ENCODE data around the gene PRMT3.
"Not testable (repeated sequence)": the region's sequence is repeated elsewhere in the genome, so short reads cannot be mapped to it uniquely, and the experiment has no call there.

The PRMT3 gene

DNA sequence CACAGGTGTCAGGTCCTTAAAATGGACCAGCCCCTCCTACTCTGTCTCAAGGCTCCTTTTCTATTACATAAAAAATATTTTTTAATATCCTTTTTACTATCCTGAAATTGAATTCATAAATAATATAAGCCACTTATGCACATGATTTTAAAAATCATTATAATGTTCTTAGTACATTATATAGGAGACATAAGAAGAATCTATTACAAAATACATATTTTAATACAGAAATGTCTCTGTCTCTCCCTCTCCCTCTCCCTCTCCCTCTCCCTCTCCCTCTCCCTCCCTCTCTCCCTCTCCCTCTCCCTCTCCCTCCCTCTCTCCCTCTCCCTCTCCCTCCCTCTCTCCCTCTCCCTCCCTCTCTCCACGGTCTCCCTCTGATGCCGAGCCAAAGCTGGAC lies 159.9 kb downstream of the PRMT3 start:
- in situ Hi-C loops (cut with HindIII; ENCODE audit: low pct_ligation_motif_present, low pct_unique_long_range_greater_than_20kb, low sequenced_read_pairs), result no loop called here
- DNase-seq, result no peak

DNA sequence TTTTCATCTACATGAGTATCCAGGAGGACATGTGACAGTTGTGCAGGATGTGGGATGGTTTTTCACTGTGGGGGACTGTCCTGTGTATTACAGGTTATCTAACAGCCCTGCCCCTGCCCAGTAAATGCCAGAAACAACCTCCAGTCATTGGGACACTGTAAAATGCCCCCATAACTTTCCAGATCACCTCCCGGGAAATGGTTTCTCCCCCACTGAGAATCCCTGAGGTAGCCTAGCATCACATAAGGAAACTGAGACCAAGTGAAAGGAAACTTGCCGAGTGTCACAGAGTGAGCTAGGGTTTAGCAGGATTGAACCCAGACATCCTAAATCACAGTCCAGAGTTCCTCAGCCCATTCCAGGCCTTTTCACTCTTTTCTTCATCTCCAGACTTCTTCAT lies 163.6 kb downstream of the PRMT3 start:
- in situ Hi-C loops (cut with HindIII; ENCODE audit: low pct_ligation_motif_present, low pct_unique_long_range_greater_than_20kb, low sequenced_read_pairs), result no loop called here
- no peak for DNase-seq

DNA sequence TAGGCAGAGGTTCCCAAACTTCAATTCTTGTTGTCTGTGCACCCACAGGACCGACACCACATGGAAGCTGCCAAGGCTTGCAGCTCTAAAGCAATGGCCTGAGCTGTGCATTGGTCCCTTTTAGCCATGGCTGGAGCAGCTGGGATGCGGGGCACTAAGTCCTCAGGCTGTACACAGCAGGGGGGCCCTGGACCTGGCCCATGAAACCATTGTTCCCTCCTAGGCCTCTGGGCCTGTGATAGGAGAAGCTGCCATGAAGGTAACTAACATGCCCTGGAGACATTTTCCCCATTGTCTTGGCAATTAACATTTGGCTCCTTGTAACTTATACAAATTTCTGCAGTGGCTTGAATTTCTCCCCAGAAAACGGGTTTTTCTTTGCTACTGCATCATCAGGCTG lies 168.3 kb downstream of the PRMT3 start:
- no peak for DNase-seq
- in situ Hi-C loops (cut with HindIII; ENCODE audit: low pct_ligation_motif_present, low pct_unique_long_range_greater_than_20kb, low sequenced_read_pairs), result no loop called here

DNA sequence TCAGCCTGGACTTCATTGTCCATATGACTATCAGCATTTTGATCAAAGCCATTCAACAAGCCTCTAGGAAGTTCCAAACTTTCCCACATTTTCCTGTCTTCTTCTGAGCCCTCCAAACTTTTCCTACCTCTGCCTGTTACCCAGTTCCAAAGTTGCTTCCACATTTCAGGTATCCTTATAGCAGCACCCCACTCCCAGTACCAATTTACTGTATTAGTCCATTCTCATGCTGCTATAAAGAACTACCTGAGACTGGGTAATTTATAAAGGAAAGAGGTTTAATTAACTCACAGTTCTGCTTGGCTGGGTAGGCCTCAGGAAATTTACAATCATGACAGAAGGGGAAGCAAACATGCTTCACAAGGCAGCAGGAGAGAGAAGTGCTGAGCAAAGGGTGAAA lies 168.9 kb downstream of the PRMT3 start:
- DNase-seq; in situ Hi-C loops (cut with HindIII; ENCODE audit: low pct_ligation_motif_present, low pct_unique_long_range_greater_than_20kb, low sequenced_read_pairs): not testable (repeated sequence)

DNA sequence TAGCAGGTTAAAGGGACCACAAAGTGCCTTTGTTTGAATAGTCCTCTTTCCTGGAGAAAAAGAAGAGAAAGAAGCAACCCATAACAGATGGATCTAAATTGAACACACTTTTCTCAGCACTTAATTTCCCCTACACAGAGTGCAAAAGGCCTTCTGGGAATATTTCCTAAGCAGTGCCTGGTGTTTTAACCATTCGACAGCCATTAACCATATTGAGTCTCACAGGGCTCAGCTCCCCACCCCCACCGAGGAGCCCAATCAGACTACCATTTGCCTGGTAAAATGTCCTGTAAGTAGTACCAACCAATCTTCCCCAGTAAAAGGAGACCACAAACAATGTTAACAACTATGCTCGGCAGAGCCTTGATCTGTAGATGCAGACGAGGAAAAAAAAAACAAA lies 171.2 kb downstream of the PRMT3 start:
- in situ Hi-C loops (cut with HindIII; ENCODE audit: low pct_ligation_motif_present, low pct_unique_long_range_greater_than_20kb, low sequenced_read_pairs), result no loop called here
- no peak for DNase-seq
